ENCODE results near the gene LRRC41. TPM values are rescaled to one million over a fixed set of nuclear protein-coding genes. Genes with fewer than 3 reads are reported as not detected.
A peak's percentile ranks its signal among the peaks of the same experiment; 100 is the strongest.

The LRRC41 gene
- total and polyA plus RNA-seq, 2 donors (not counting 1 experiment from before 2014, with no cell fraction given), result 20.1 to 39.0 TPM

DNA sequence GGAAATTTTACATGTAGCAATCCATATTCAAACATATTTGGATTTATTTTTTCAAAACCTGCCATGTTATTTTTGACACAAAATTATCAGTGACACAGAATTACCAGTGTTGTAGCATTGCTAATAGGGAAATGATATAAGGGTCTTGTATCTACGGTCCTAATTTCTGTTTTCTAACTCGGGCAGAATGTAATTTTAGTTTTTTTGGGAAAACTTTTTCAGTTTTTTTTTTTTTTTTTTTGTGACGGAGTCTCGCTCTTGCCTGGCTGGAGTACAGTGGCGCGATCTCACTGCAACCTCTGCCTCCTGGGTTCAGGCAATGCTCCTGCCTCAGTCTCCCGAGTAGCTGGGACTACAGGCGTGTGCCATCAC, 2.7 kb upstream of the LRRC41 start:
- Mint-ChIP-seq H3K4me1 (peaks cover 46% of the 10 kb centered on the region), H3K27ac (no peak overlapping the region), H3K9me3 (ENCODE audit: insufficient read depth) (no peaks in the 10 kb centered on the region), H3K4me3 (peak overlapping the region; percentile 65), H3K27me3 (no peaks in the 10 kb centered on the region)
- Histone ChIP-seq H3K4me3 (ENCODE audit: control extremely low read depth in 1 of 5, extremely low read depth in 1 of 5, insufficient read depth in 1 of 5, low read depth in 2 of 5, low read length in 4 of 5) (no peak overlapping the region), H3K27me3 (replicated peaks in 1 of 4; ENCODE audit: control extremely low read depth in 1 of 4, control insufficient read depth in 3 of 4, insufficient read depth in 4 of 4, low read length in 3 of 4) (no peaks in the 10 kb centered on the region), H3K27ac (ENCODE audit: low read length in 2 of 2) (no peak overlapping the region), H3K9me3 (ENCODE audit: control extremely low read depth in 1 of 3, control insufficient read depth in 2 of 3, insufficient read depth in 1 of 3, low read length in 2 of 3) (no peaks in the 10 kb centered on the region), H3K9ac (ENCODE audit: low read length) (no peak overlapping the region), H3K4me2 (replicated peaks; ENCODE audit: low read depth, low read length, poor library complexity, severe bottlenecking) (no peak overlapping the region), H3K36me3 (replicated peaks in 1 of 2; ENCODE audit: control extremely low read depth in 1 of 2, control insufficient read depth in 1 of 2, extremely low read depth in 1 of 2, insufficient read depth in 2 of 2, low read length in 1 of 2) (peaks cover 0 to 28% of the 10 kb centered on the region in 2 experiments), H3K4me1 (ENCODE audit: control insufficient read depth in 2 of 2, insufficient read depth in 2 of 2, low read length in 2 of 2) (peaks cover 20 to 41% of the 10 kb centered on the region in 2 donors), H2AFZ (ENCODE audit: insufficient read depth, low read depth, low read length, poor library complexity, severe bottlenecking) (no peak overlapping the region), H3K79me2 (ENCODE audit: control insufficient read depth, insufficient read depth, low read length) (peaks cover 75% of the 10 kb centered on the region), H4K20me1 (ENCODE audit: control insufficient read depth, insufficient read depth, low read length, poor library complexity, severe bottlenecking) (peaks cover 47% of the 10 kb centered on the region)
- CTCF ChIA-PET, result interaction anchor here (1.5 to 3.9 kb wide), 2 partner anchors 42 to 43 kb away, joined by 4 to 36 read pairs; no protein-coding TSS in a partner anchor
- POLR2A ChIA-PET, result no interaction called here
- WGBS (ENCODE audit: insufficient coverage), result 93% methylated on average over 5 of the region's 8 CpGs
- intact Hi-C loops (cut with micrococcal nuclease), result no loop called here
- DNase-seq (no peak), ATAC-seq (ENCODE audit: low read depth) (no peak)
- TF ChIP-seq CTCF (IDR thresholded peaks at IDR 0.05), result no peak
- TF ChIP-seq EZH2 (IDR thresholded peaks at IDR 0.05; ENCODE audit: borderline replicate concordance, insufficient read depth, low read depth, low read length, poor library complexity, severe bottlenecking), result no peak

- 0% methylated on average over 10 of the region's 14 CpGs for WGBS (ENCODE audit: insufficient coverage)
- Histone ChIP-seq H3K9me3 (ENCODE audit: control extremely low read depth in 1 of 3, control insufficient read depth in 2 of 3, insufficient read depth in 1 of 3, low read length in 2 of 3) (no peaks in the 10 kb centered on the region), H3K79me2 (ENCODE audit: control insufficient read depth, insufficient read depth, low read length) (peaks cover 94% of the 10 kb centered on the region), H3K36me3 (replicated peaks in 1 of 2; ENCODE audit: control extremely low read depth in 1 of 2, control insufficient read depth in 1 of 2, extremely low read depth in 1 of 2, insufficient read depth in 2 of 2, low read length in 1 of 2) (peaks cover 0 to 9% of the 10 kb centered on the region in 2 experiments), H3K4me1 (ENCODE audit: control insufficient read depth in 2 of 2, insufficient read depth in 2 of 2, low read length in 2 of 2) (peaks cover 24 to 46% of the 10 kb centered on the region in 2 donors), H3K4me3 (ENCODE audit: control extremely low read depth in 1 of 5, extremely low read depth in 1 of 5, insufficient read depth in 1 of 5, low read depth in 2 of 5, low read length in 4 of 5) (peak overlapping the region; percentile 67 to 98 (median 82)), H3K9ac (ENCODE audit: low read length) (peak overlapping the region; percentile 95), H4K20me1 (ENCODE audit: control insufficient read depth, insufficient read depth, low read length, poor library complexity, severe bottlenecking) (peaks cover 52% of the 10 kb centered on the region), H3K4me2 (replicated peaks; ENCODE audit: low read depth, low read length, poor library complexity, severe bottlenecking) (peak overlapping the region; percentile 97), H3K27me3 (replicated peaks in 1 of 4; ENCODE audit: control extremely low read depth in 1 of 4, control insufficient read depth in 3 of 4, insufficient read depth in 4 of 4, low read length in 3 of 4) (no peaks in the 10 kb centered on the region), H3K27ac (ENCODE audit: low read length in 2 of 2) (peak overlapping the region; percentile 77 to 92), H2AFZ (ENCODE audit: insufficient read depth, low read depth, low read length, poor library complexity, severe bottlenecking) (peak overlapping the region; percentile 92)
- H3K27ac Mint-ChIP-seq, result peak overlapping the region; percentile 99
- TF ChIP-seq CTCF (IDR thresholded peaks at IDR 0.05) (no peak), EZH2 (IDR thresholded peaks at IDR 0.05; ENCODE audit: borderline replicate concordance, insufficient read depth, low read depth, low read length, poor library complexity, severe bottlenecking) (no peak)
- H3K4me1 Mint-ChIP-seq, result peaks cover 51% of the 10 kb centered on the region
- ChIA-PET CTCF (interaction anchor here (2.1 to 3.9 kb wide), 4 partner anchors 29 to 45 kb away, joined by 5 to 36 read pairs (median 23); partner anchors contain the start of gene NSUN4), POLR2A (interaction anchor here (1.2 to 2.1 kb wide), 6 partner anchors 30 to 719 kb away, joined by 3 to 17 read pairs (median 8); partner anchors contain the start of genes GPBP1L1, NASP, NSUN4 and RAD54L)
- H3K9me3 Mint-ChIP-seq (ENCODE audit: insufficient read depth), result no peaks in the 10 kb centered on the region
- ATAC-seq (ENCODE audit: low read depth), result no peak
- DNase-seq, result no peak
- intact Hi-C loops (cut with micrococcal nuclease), result loop anchor here (1.0 to 5.0 kb wide), 9 partner anchors 29 to 553 kb away; partner anchors contain the start of genes EFCAB14, IPP, MKNK1 and NSUN4
- no peaks in the 10 kb centered on the region for H3K27me3 Mint-ChIP-seq
- peak overlapping the region; percentile 100 for H3K4me3 Mint-ChIP-seq
These were observed 483 bp upstream of the LRRC41 start for GRCh38 chr1:46303872-46304326.

All from B cell (primary cell).